ENCODE data around the gene ZNF605.

DNA sequence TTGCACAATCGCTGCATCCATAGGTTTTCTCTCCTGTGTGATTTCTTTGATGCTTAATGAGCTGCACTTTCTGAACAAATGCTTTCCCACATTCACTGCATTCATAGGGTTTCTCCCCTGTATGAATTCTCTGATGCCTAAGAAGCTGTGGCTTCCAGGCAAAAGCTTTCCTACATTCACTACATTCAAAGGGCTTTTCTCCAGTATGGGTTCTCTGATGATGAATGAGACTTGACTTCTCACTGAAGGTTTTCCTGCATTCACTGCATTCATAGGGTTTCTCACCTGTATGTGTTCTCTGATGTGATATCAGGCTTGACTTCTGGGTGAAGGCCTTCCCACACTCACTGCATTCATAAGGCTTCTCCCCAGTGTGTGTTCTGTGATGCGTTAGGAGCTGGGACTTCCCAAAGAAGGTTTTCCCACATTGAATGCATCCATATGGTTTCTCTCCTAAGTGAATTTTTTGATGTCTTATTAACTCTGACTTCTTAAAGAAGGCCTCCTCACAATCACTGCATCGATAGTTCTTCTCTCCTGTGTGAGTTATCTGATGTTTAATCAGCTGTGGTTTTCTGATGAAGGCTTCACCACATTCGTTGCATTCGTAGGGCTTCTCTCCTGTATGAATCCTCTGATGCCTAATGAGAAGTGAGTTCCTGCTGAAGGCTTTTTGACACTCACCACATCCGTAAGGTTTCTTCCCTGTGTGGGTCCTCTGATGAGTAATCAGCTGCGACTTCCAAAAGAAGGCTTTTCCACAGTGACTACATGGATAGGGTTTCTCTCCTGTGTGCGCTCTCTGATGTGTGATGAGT, 30.3 kb downstream of the ZNF605 start:
- TF ChIP-seq TEAD4 (IDR thresholded peaks at IDR 0.05) (no peak), TCF12 (IDR thresholded peaks at IDR 0.05; ENCODE audit: low read depth) (no peak), EP300 (IDR thresholded peaks at IDR 0.05; ENCODE audit: borderline replicate concordance) (no peak), TAF1 (IDR thresholded peaks at IDR 0.05; ENCODE audit: low read depth) (no peak), CREB1 (IDR thresholded peaks at IDR 0.05; ENCODE audit: low read depth) (no peak), RAD21 (IDR thresholded peaks at IDR 0.05; ENCODE audit: low read depth) (no peak)
- TF ChIP-seq, protein P1, sequence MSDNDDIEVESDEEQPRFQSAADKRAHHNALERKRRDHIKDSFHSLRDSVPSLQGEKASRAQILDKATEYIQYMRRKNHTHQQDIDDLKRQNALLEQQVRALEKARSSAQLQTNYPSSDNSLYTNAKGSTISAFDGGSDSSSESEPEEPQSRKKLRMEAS (IDR thresholded peaks at IDR 0.05): no peak
- TF ChIP-seq, protein P2, sequence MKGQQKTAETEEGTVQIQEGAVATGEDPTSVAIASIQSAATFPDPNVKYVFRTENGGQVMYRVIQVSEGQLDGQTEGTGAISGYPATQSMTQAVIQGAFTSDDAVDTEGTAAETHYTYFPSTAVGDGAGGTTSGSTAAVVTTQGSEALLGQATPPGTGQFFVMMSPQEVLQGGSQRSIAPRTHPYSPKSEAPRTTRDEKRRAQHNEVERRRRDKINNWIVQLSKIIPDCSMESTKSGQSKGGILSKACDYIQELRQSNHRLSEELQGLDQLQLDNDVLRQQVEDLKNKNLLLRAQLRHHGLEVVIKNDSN (IDR thresholded peaks at IDR 0.05): peak; percentile 11; the same call in 1 of the 2 replicates
- TF ChIP-seq, protein P3, sequence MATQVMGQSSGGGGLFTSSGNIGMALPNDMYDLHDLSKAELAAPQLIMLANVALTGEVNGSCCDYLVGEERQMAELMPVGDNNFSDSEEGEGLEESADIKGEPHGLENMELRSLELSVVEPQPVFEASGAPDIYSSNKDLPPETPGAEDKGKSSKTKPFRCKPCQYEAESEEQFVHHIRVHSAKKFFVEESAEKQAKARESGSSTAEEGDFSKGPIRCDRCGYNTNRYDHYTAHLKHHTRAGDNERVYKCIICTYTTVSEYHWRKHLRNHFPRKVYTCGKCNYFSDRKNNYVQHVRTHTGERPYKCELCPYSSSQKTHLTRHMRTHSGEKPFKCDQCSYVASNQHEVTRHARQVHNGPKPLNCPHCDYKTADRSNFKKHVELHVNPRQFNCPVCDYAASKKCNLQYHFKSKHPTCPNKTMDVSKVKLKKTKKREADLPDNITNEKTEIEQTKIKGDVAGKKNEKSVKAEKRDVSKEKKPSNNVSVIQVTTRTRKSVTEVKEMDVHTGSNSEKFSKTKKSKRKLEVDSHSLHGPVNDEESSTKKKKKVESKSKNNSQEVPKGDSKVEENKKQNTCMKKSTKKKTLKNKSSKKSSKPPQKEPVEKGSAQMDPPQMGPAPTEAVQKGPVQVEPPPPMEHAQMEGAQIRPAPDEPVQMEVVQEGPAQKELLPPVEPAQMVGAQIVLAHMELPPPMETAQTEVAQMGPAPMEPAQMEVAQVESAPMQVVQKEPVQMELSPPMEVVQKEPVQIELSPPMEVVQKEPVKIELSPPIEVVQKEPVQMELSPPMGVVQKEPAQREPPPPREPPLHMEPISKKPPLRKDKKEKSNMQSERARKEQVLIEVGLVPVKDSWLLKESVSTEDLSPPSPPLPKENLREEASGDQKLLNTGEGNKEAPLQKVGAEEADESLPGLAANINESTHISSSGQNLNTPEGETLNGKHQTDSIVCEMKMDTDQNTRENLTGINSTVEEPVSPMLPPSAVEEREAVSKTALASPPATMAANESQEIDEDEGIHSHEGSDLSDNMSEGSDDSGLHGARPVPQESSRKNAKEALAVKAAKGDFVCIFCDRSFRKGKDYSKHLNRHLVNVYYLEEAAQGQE (IDR thresholded peaks at IDR 0.05; ENCODE audit: low read depth): no peak
